ENCODE measurements around the gene INSM1. TPM values are rescaled to one million over a fixed set of nuclear protein-coding genes. Genes with fewer than 3 reads are reported as not detected.

The INSM1 gene
- total and polyA plus RNA-seq, 10 of the 15 experiments (the other 5 are each of a cell fraction or from before 2014, with no cell fraction given): 0.03 to 0.11 (median 0.04) TPM; not detected in 7

DNA sequence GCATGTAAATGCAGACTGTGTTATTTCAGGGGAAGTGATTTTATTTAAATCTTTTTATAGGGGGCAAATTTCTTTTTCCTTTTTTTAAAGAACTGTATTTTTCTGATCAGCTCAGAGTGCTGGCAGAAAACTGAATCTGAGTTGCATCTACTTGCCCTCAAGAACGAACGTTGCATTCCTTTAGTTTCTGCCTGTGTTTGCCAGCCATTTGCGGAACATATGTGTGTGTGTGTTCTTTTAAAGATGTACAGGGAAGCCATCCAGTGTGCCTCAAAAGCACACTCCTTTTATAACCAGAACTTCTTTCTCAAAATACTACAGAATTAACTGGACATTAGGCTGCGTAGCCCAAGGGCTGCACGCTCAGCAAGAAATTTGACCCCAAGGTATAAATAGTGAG, 25.8 kb upstream of the INSM1 start:
- in situ Hi-C loops (cut with MboI): no loop called here
- H3K9me3 ChIP-seq (replicated peaks; ENCODE audit: control insufficient read depth, insufficient read depth, low read length): no peaks in the 10 kb centered on the region; the same call in 2 of the 3 replicates
- ATAC-seq (no peak), DNase-seq (ENCODE audit: low read depth, low spot score) (no peak), FAIRE-seq (no peak)
- no peak overlapping the region for H2AFZ ChIP-seq (ENCODE audit: control insufficient read depth, low read depth, low read length)
- no peak overlapping the region for H3K4me2 ChIP-seq (ENCODE audit: control insufficient read depth, insufficient read depth)
- ChIA-PET RAD21 (ENCODE audit: unreplicated experiment) (no interaction called here), POLR2A (no interaction called here), SMC1A (ENCODE audit: uncharacterized antibody, unreplicated experiment) (no interaction called here), CTCF (interaction anchor here (1.2 kb wide), 1 partner anchor 18 kb away, joined by 3 read pairs; no protein-coding TSS in a partner anchor)
- no peaks in the 10 kb centered on the region for H3K36me3 ChIP-seq (ENCODE audit: control insufficient read depth in 2 of 2, insufficient read depth in 2 of 2, low read length in 1 of 2)
- BruUV-seq (replicated peaks): no TSS peak
- no peaks in the 10 kb centered on the region; a peak in 1 of 4 replicates for H3K27me3 ChIP-seq (replicated peaks in 1 of 2; ENCODE audit: control insufficient read depth in 2 of 2, insufficient read depth in 2 of 2, low read length in 1 of 2)
- 70% methylated on average over 5 of the region's 5 CpGs for WGBS (ENCODE audit: insufficient coverage, insufficient replicate concordance, low lambda C conversion rate, missing lambda C conversion rate)
- no peaks in the 10 kb centered on the region for H4K20me1 ChIP-seq (ENCODE audit: control insufficient read depth, insufficient read depth)
- H3K4me1 ChIP-seq (ENCODE audit: control insufficient read depth, insufficient read depth, low read length): no peaks in the 10 kb centered on the region
- no peak overlapping the region for H3K4me3 ChIP-seq
- H3K27ac ChIP-seq (ENCODE audit: control insufficient read depth, insufficient read depth): no peak overlapping the region
- H3K9ac ChIP-seq (ENCODE audit: control insufficient read depth, insufficient read depth, low read length): no peak overlapping the region
- H3K79me2 ChIP-seq (ENCODE audit: control insufficient read depth, insufficient read depth, low read length): no peaks in the 10 kb centered on the region
- intact Hi-C loops (cut with micrococcal nuclease; ENCODE audit: unreplicated experiment): no loop called here
- TF ChIP-seq WRNIP1 (IDR thresholded peaks at IDR 0.05; ENCODE audit: borderline replicate concordance, low read depth, low read length) (no peak), YBX1 (IDR thresholded peaks at IDR 0.05) (no peak), HSF1 (IDR thresholded peaks at IDR 0.05; ENCODE audit: low read depth, low read length) (no peak), RCOR1 (conservative IDR thresholded peaks at IDR 0.05; ENCODE audit: low read depth, low read length) (no peak), FOXK2 (IDR thresholded peaks at IDR 0.05) (no peak), PAX8 (IDR thresholded peaks at IDR 0.05) (no peak), NBN (IDR thresholded peaks at IDR 0.05) (no peak), NFYB (IDR thresholded peaks at IDR 0.05; ENCODE audit: insufficient read depth, low read depth, low read length) (no peak), SIX5 (IDR thresholded peaks at IDR 0.05; ENCODE audit: low read depth, low read length, severe bottlenecking) (no peak), ZNF24 (IDR thresholded peaks at IDR 0.05) (no peak), SRF (IDR thresholded peaks at IDR 0.05; ENCODE audit: low read depth in 2 of 2, low read length in 2 of 2) (no peak), TCF12 (IDR thresholded peaks at IDR 0.05; ENCODE audit: low read depth, low read length) (no peak), ELK1 (IDR thresholded peaks at IDR 0.05; ENCODE audit: low read depth, low read length) (no peak), ZSCAN29 (IDR thresholded peaks at IDR 0.05) (no peak), SMC3 (IDR thresholded peaks at IDR 0.05; ENCODE audit: borderline replicate concordance, low read length) (no peak), STAT3 (IDR thresholded peaks at IDR 0.05; ENCODE audit: low read depth, low read length) (no peak)
- TF ChIP-seq, protein P1, sequence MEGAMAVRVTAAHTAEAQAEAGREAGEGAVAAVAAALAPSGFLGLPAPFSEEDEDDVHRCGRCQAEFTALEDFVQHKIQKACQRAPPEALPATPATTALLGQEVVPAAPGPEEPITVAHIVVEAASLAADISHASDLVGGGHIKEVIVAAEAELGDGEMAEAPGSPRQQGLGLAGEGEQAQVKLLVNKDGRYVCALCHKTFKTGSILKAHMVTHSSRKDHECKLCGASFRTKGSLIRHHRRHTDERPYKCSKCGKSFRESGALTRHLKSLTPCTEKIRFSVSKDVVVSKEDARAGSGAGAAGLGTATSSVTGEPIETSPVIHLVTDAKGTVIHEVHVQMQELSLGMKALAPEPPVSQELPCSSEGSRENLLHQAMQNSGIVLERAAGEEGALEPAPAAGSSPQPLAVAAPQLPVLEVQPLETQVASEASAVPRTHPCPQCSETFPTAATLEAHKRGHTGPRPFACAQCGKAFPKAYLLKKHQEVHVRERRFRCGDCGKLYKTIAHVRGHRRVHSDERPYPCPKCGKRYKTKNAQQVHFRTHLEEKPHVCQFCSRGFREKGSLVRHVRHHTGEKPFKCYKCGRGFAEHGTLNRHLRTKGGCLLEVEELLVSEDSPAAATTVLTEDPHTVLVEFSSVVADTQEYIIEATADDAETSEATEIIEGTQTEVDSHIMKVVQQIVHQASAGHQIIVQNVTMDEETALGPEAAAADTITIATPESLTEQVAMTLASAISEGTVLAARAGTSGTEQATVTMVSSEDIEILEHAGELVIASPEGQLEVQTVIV (IDR thresholded peaks at IDR 0.05; ENCODE audit: borderline replicate concordance, partially characterized antibody): no peak
- TF ChIP-seq, protein P2, sequence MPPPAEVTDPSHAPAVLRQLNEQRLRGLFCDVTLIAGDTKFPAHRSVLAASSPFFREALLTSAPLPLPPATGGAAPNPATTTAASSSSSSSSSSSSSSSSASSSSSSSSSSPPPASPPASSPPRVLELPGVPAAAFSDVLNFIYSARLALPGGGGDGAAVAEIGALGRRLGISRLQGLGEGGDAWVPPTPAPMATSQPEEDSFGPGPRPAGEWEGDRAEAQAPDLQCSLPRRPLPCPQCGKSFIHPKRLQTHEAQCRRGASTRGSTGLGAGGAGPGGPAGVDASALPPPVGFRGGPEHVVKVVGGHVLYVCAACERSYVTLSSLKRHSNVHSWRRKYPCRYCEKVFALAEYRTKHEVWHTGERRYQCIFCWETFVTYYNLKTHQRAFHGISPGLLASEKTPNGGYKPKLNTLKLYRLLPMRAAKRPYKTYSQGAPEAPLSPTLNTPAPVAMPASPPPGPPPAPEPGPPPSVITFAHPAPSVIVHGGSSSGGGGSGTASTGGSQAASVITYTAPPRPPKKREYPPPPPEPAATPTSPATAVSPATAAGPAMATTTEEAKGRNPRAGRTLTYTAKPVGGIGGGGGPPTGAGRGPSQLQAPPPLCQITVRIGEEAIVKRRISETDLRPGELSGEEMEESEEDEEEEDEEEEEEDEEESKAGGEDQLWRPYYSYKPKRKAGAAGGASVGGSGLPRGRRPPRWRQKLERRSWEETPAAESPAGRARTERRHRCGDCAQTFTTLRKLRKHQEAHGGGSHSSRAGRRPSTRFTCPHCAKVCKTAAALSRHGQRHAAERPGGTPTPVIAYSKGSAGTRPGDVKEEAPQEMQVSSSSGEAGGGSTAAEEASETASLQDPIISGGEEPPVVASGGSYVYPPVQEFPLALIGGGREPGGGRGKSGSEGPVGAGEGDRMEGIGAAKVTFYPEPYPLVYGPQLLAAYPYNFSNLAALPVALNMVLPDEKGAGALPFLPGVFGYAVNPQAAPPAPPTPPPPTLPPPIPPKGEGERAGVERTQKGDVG (CRISPR knock-in tag; IDR thresholded peaks at IDR 0.05): no peak

Measured in GM12878 (cell line).